Dendritic cell treated with granulocyte-macrophage colony-stimulating factor and Interleukin-4, amounts not matched to agents 40 ng/mL and 50 ng/mL, for 4 days (primary cell): Measurements from ENCODE around the gene IL10RB.

Source experiments
- H3K27ac Mint-ChIP-seq: one replicate; pipeline ENCODE4 v1.8.0; 2022; ENCODE audit warnings: mild to moderate bottlenecking, mixed read lengths
- H3K27me3 Mint-ChIP-seq: one replicate; pipeline ENCODE4 v1.8.0; 2022; ENCODE audit warnings: mild to moderate bottlenecking, mixed read lengths
- H3K36me3 Mint-ChIP-seq: one replicate; pipeline ENCODE4 v1.8.0; 2022; ENCODE audit warnings: low read depth, mixed read lengths
- H3K4me1 Mint-ChIP-seq: one replicate; pipeline ENCODE4 v1.8.0; 2022; ENCODE audit warnings: low read depth, mixed read lengths
- H3K4me3 Mint-ChIP-seq: one replicate; pipeline ENCODE4 v1.8.0; 2022; ENCODE audit warnings: mild to moderate bottlenecking, moderate library complexity, mixed read lengths
- H3K9me3 Mint-ChIP-seq: one replicate; pipeline ENCODE4 v1.8.0; 2022; ENCODE audit warnings: mixed read lengths
- intact Hi-C: fragments of 100-400 bp; cut with micrococcal nuclease; formaldehyde crosslinking; loops from one replicate; pipeline ENCODE4 v1.15.0; 2022

Gene IL10RB

GRCh38 chr21:33264561-33264960 is 1.6 kb upstream of the IL10RB start:
- Mint-ChIP-seq H3K4me1 (peaks cover 66% of the 10 kb centered on the region), H3K36me3 (peaks cover 64% of the 10 kb centered on the region), H3K27me3 (no peaks in the 10 kb centered on the region), H3K27ac (peak overlapping the region; percentile 93), H3K9me3 (no peaks in the 10 kb centered on the region), H3K4me3 (no peak overlapping the region)
- intact Hi-C loops: loop anchor here (10.0 kb wide), 1 partner anchor 60 kb away; the partner anchor contains the start of gene IFNAR1

GRCh38 chr21:33265664-33266049 is 510 bp upstream of the IL10RB start:
- peak overlapping the region; percentile 92 for H3K4me3 Mint-ChIP-seq
- H3K36me3 Mint-ChIP-seq: peaks cover 75% of the 10 kb centered on the region
- intact Hi-C loops: loop anchor here (1.0 to 10.0 kb wide), 3 partner anchors 33 to 65 kb away; partner anchors contain the start of gene IFNAR1
- H3K4me1 Mint-ChIP-seq: peaks cover 70% of the 10 kb centered on the region
- H3K9me3 Mint-ChIP-seq: no peaks in the 10 kb centered on the region
- peak overlapping the region; percentile 93 for H3K27ac Mint-ChIP-seq
- H3K27me3 Mint-ChIP-seq: no peaks in the 10 kb centered on the region

DNA sequence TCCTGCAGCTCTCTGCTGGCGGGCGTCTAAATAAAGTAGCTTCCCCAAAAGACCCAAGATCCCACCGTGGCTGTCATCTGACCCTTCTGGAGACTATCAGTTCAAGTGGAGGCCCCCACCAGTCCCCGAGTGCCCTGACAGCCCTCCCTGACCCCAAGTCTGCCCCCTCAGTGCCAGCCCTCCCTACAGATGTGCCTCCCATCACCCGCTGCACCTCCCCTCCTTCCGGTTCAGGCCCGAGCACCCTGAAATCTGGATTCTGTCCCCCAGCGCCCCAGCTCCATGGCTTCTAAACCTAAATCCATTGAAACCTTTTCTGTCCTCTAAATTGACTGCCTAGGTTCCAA is 595 bp downstream of the IL10RB start:
- peaks cover 86% of the 10 kb centered on the region for H3K36me3 Mint-ChIP-seq
- no peaks in the 10 kb centered on the region for H3K27me3 Mint-ChIP-seq
- H3K4me3 Mint-ChIP-seq: peak overlapping the region; percentile 92
- H3K4me1 Mint-ChIP-seq: peaks cover 78% of the 10 kb centered on the region
- H3K27ac Mint-ChIP-seq: peak overlapping the region; percentile 93
- intact Hi-C loops: loop anchor here (5.0 to 10.0 kb wide), 2 partner anchors 34 to 58 kb away; partner anchors contain the start of gene IFNAR1
- H3K9me3 Mint-ChIP-seq: no peaks in the 10 kb centered on the region

GRCh38 chr21:33267250-33267649 is 1.1 kb downstream of the IL10RB start:
- H3K4me1 Mint-ChIP-seq: peaks cover 78% of the 10 kb centered on the region
- peak overlapping the region; percentile 92 for H3K4me3 Mint-ChIP-seq
- H3K27ac Mint-ChIP-seq: peak overlapping the region; percentile 93
- intact Hi-C loops: loop anchor here (5.0 to 10.0 kb wide), 2 partner anchors 35 to 58 kb away; partner anchors contain the start of gene IFNAR1
- no peaks in the 10 kb centered on the region for H3K27me3 Mint-ChIP-seq
- peaks cover 91% of the 10 kb centered on the region for H3K36me3 Mint-ChIP-seq
- H3K9me3 Mint-ChIP-seq: no peaks in the 10 kb centered on the region

DNA sequence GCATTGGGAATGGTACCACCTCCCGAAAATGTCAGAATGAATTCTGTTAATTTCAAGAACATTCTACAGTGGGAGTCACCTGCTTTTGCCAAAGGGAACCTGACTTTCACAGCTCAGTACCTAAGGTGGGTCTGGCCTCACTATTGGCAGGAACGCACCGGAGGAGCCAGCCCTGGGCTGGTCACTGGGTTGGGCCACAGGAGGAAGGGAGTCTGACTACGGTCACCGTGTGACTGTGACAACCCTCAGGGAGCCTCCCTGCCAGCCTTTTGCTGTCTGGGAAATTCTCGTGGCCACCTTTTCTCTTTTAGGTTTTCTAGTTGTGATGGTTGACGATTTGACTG is 2.2 kb downstream of the IL10RB start:
- H3K36me3 Mint-ChIP-seq: peaks cover 91% of the 10 kb centered on the region
- intact Hi-C loops: loop anchor here (5.0 to 10.0 kb wide), 2 partner anchors 36 to 56 kb away; partner anchors contain the start of gene IFNAR1

DNA sequence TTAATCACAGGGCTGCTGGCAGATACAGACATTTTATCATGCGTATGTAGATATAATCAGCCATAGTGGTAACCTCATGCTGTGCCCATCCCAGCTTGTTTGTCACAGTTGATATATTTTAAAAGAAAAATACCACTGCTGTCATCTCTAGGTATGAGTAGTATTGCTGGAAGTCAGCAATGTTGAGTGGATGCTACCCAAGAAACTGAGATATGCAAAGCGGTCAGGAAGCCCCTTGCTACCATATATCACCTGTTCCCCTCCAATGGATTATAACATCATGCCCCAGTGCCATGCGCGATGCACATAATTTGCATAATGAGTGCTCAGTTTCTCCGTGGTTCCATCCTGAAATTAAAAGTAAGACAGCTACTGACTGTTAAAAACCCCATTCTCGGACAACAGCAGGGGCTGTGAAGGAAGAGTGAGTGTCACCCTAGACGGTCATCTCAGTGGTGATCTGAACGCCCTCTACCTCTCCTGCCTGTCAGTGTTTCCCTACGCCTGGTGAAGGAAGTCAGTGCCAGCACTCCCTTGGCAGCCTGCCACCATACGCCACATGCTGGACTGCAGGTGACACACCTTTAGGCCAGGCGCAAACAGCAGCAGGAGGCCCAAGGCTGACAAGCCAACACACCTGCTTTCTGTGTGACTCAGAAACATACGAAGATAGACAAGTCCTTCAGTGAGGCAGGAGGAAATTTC is 2.7 kb downstream of the IL10RB start:
- H3K9me3 Mint-ChIP-seq: no peaks in the 10 kb centered on the region
- peaks cover 91% of the 10 kb centered on the region for H3K36me3 Mint-ChIP-seq
- H3K4me3 Mint-ChIP-seq: no peak overlapping the region
- peak overlapping the region; percentile 93 for H3K27ac Mint-ChIP-seq
- no peaks in the 10 kb centered on the region for H3K27me3 Mint-ChIP-seq
- peaks cover 76% of the 10 kb centered on the region for H3K4me1 Mint-ChIP-seq
- intact Hi-C loops: loop anchor here (5.0 to 10.0 kb wide), 2 partner anchors 37 to 56 kb away; partner anchors contain the start of gene IFNAR1

More for the DNA sequence above, 2.2 kb downstream of the IL10RB start:
- peak overlapping the region; percentile 92 for H3K4me3 Mint-ChIP-seq
- no peaks in the 10 kb centered on the region for H3K9me3 Mint-ChIP-seq
- peak overlapping the region; percentile 93 for H3K27ac Mint-ChIP-seq
- H3K4me1 Mint-ChIP-seq: peaks cover 78% of the 10 kb centered on the region
- no peaks in the 10 kb centered on the region for H3K27me3 Mint-ChIP-seq

DNA sequence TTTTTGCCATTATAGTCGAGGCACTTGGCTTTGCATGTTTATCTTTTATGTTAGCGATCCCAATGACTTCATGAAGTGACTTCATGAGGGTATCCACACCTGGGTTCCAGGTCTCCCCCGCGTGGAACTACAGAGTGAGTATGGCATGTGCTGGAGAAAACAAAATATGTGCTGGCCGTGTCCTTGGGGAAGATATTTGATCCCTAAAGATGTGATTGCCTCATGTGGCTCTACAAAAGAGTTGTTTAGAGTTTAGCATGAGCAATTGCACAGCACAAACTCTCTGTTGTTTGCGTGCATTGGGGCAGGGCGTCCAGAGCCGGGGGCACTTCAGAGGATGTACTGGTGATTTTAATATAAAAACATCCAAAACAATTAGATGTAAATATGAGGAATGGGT is 4.8 kb downstream of the IL10RB start:
- H3K4me1 Mint-ChIP-seq: peaks cover 55% of the 10 kb centered on the region
- H3K27ac Mint-ChIP-seq: peak overlapping the region; percentile 70
- H3K4me3 Mint-ChIP-seq: no peak overlapping the region
- no peaks in the 10 kb centered on the region for H3K27me3 Mint-ChIP-seq
- H3K36me3 Mint-ChIP-seq: peaks cover 90% of the 10 kb centered on the region
- H3K9me3 Mint-ChIP-seq: no peaks in the 10 kb centered on the region
- intact Hi-C loops: no loop called here

DNA sequence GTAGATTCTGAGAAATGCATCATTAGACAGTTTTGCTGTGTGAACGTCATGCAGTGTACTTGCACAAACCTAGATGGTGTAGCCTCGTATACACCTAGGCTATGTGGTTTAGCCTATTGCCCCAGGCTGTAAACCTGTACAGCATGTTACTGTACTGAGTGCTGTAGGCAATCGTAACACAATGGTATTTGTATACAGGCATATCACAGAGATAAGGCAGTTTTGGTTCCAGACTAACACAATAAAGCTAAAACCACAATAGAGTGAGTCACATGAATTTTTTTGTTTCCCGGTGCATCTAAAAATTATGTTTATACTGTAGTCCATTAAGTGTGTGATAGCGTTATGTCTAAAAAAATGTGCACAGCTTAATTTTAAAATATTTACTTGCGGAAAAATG is 6.9 kb downstream of the IL10RB start:
- Mint-ChIP-seq H3K36me3 (peaks cover 92% of the 10 kb centered on the region), H3K9me3 (no peaks in the 10 kb centered on the region), H3K27me3 (no peaks in the 10 kb centered on the region), H3K27ac (no peak overlapping the region), H3K4me1 (peaks cover 41% of the 10 kb centered on the region), H3K4me3 (no peak overlapping the region)
- intact Hi-C loops: no loop called here

- no peak overlapping the region for H3K27ac Mint-ChIP-seq
- no peaks in the 10 kb centered on the region for H3K9me3 Mint-ChIP-seq
- H3K27me3 Mint-ChIP-seq: no peaks in the 10 kb centered on the region
Observed at GRCh38 chr21:33278721-33279120, 12.6 kb downstream of the IL10RB start.

GRCh38 chr21:33279330-33279820 is 13.2 kb downstream of the IL10RB start:
- Mint-ChIP-seq H3K27ac (no peak overlapping the region), H3K9me3 (no peaks in the 10 kb centered on the region), H3K27me3 (no peaks in the 10 kb centered on the region), H3K4me3 (no peak overlapping the region), H3K4me1 (no peaks in the 10 kb centered on the region), H3K36me3 (peaks cover 94% of the 10 kb centered on the region)
- intact Hi-C loops: no loop called here

More at GRCh38 chr21:33278721-33279120, 12.6 kb downstream of the IL10RB start:
- Mint-ChIP-seq H3K4me3 (no peak overlapping the region), H3K4me1 (no peaks in the 10 kb centered on the region), H3K36me3 (peaks cover 91% of the 10 kb centered on the region)
- intact Hi-C loops: no loop called here

- Mint-ChIP-seq H3K27ac (peak overlapping the region; percentile 39), H3K36me3 (peaks cover 98% of the 10 kb centered on the region), H3K27me3 (no peaks in the 10 kb centered on the region), H3K4me1 (peaks cover 7% of the 10 kb centered on the region), H3K9me3 (no peaks in the 10 kb centered on the region), H3K4me3 (no peak overlapping the region)
- intact Hi-C loops: no loop called here
Observed at GRCh38 chr21:33281096-33281652, 15.0 kb downstream of the IL10RB start.

DNA sequence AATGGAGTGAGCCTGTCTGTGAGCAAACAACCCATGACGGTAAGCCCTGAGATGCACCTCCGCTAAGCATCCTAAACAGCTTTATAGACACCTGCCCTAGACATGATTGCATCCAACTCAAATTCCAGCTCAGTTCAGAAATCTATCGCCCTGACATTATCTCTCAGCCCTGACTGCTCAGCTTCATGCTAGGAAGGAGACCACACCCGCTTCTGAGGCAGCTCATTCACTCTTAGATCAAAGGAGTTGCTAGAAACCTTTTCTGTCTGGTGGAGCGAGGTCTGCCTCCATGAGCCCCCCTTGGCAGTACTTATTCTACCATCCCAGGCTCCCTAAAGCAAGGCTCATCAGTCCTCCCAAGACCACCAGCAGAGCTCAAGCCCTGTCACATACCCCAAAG is 17.0 kb downstream of the IL10RB start:
- Mint-ChIP-seq H3K9me3 (no peaks in the 10 kb centered on the region), H3K27me3 (no peaks in the 10 kb centered on the region), H3K4me1 (peaks cover 19% of the 10 kb centered on the region), H3K36me3 (peaks cover 98% of the 10 kb centered on the region), H3K4me3 (no peak overlapping the region), H3K27ac (no peak overlapping the region)
- intact Hi-C loops: no loop called here

DNA sequence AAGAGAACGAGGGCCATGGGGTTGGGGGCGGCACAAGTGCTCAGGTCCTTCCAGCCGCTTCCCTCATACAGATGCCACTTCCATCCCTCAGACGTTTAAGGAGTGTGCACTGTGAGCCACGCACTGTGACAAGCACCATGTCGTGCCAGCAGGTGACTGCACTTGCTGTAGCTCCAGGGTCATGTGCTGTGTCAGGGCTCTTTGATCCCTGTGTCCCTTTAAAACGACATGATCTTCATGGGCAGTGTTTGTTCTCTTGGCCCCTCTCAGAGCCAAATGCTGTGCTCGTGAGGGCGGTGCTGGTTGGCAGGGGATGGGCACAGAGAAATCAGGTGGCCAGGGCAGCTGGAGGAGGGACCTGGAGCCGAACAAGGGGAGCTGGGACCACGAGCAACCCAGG is 19.9 kb downstream of the IL10RB start:
- Mint-ChIP-seq H3K27me3 (no peaks in the 10 kb centered on the region), H3K4me3 (no peak overlapping the region), H3K4me1 (peaks cover 19% of the 10 kb centered on the region), H3K27ac (peak overlapping the region; percentile 70), H3K36me3 (peaks cover 95% of the 10 kb centered on the region), H3K9me3 (no peaks in the 10 kb centered on the region)
- intact Hi-C loops: no loop called here

DNA sequence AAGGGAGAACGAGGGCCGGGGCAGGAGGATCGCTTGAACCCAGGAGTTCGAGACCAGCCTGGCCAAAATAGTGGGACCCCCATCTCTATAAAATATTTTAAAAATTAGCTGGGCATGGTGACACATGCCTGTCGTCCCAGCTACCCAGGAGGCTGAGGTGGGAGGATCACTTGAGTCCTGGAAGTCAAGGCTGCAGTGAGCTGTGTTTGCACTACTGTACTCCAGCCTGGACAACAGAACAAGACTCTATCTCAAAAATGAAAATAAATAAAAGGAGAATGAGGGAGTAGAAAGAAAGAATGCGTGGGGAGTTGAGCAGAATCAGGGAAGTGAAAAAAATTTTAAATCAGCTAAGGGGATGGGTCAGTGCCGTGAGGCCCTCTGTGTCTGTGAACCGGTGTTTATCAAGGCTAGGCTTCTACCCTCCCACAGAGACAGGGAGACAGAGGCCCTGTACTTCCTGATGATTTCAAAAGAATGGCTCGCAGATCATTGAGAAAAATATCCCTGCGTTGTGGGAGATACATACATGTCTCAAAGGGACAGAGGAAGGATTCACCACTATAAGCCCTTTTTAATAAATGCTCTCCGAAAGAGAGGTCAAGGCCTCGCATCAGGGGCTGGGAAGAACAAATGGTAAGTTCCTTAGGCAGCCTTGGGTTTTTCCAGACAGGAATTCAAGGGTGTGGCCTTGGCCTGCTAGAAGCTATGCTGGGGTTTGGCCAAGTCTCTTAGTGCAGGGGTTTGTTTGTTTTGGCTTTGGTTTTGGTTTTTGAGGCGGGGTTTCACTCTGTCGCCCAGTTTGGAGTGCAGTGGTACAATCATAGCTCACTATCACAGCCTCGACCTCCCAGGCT is 20.7 kb downstream of the IL10RB start:
- Mint-ChIP-seq H3K36me3 (peaks cover 95% of the 10 kb centered on the region), H3K4me3 (no peak overlapping the region), H3K27me3 (no peaks in the 10 kb centered on the region), H3K9me3 (no peaks in the 10 kb centered on the region), H3K4me1 (peaks cover 19% of the 10 kb centered on the region), H3K27ac (peak overlapping the region; percentile 70)
- intact Hi-C loops: no loop called here
